HL-60/S4 (cell line): ENCODE measurements around the gene CD44.

Experiments
- in situ Hi-C: fragments of 300-500 bp; cut with MboI; formaldehyde crosslinking; loops from 2 replicates; pipeline ENCODE4 v1.14.3; 2022; ENCODE audit warnings: low sequenced_read_pairs

The CD44 gene

GRCh38 chr11:35250192-35250591, 111.2 kb downstream of the CD44 start:
- in situ Hi-C loops = no loop called here

- in situ Hi-C loops = no loop called here
These were observed 111.7 kb downstream of the CD44 start for GRCh38 chr11:35250621-35251020.

- in situ Hi-C loops = no loop called here
These were observed 114.3 kb downstream of the CD44 start for GRCh38 chr11:35253237-35253636.

DNA sequence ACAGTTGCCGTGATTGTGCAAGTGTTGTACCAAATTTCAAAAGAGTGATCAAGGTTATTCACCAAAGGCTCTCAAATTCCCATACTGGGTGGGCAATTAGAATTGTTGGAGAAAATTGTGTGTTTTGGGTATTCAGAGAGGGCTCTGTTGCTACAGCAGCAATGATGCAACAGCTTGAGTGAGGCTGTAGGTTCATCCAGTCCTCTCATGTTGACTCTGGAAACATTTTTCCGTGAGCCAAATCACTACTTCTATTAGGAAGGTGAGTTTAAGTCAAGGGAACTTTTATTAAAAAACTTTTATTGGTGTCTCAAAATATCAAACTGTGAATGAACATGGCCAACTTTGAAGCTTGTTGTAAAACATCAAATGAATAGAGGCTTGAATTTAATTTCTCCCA, 116.5 kb downstream of the CD44 start:
- in situ Hi-C loops = no loop called here

GRCh38 chr11:35256296-35256695, 117.3 kb downstream of the CD44 start:
- in situ Hi-C loops = no loop called here

DNA sequence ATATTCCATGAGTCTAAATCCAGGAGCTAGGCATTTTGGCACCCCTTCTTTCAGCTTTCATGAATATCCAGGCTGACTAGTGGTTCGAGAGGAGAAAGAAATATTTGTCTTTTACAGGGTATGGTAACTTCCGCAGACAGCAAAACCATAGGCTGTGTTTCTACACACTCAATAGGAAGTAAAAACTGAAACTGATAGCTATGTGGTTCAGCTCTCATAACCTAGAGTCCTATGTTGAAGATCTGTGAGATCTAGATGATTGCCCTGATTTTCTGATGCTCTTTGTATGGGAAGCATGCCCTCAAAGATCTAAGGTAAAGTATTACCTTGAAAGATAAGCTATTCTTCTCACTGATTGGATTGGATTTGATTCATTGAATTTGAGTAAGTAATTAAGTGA, 118.3 kb downstream of the CD44 start:
- in situ Hi-C loops = no loop called here

GRCh38 chr11:35259529-35259928, 120.6 kb downstream of the CD44 start:
- in situ Hi-C loops = no loop called here

DNA sequence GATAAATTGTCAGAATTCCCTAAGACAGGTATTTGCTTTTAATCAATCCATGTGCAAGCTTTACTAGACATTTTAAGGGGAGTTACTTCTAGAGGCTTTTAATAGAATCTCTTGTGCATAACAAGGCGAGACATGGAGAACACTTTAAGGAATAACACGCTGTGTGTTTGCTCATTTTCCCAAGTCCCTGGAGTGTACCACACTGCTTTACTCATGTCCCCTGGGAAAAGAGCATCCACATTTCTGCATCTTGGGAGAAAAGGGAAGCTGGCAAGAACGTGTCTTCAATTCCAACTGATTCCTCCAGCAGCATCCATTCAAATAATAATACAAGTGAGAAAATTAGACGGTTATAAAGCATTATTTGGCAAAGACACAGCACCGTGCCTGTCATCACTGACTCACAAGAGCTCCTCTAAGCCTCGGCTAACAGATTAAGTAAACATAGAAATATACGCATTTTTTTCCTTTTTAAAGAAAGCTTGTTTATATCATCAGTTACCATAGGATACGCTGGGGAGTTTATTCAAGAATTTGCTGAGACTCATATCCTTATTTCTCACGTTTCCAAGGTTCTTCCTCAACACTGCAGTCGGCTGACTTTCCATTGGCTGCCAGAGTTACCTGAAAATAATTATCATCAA, 121.5 kb downstream of the CD44 start:
- in situ Hi-C loops = no loop called here

- in situ Hi-C loops = no loop called here
These were observed 122.2 kb downstream of the CD44 start for GRCh38 chr11:35261197-35261596.

- in situ Hi-C loops = no loop called here
These were observed 123.1 kb downstream of the CD44 start for GRCh38 chr11:35262056-35262455.

DNA sequence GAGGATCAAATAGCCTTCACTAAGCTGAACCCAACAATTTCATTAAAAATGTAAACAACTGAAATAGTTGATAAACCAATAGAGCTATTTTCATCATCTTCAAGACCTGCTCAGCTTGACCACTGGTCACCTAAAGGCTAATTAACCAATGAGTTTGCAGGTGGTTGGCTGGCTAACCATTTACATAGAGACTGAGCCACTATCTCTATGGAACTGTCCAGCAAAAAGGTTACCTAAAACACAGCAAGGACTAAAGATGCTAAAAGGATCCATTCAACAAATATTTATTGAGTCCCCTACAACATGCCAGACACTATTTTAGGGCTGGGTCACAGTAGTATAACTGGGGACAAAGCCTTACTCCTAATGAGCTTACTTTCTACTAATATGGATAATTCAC, 123.8 kb downstream of the CD44 start:
- in situ Hi-C loops = no loop called here

GRCh38 chr11:35265755-35266454, 126.9 kb downstream of the CD44 start:
- in situ Hi-C loops = no loop called here

DNA sequence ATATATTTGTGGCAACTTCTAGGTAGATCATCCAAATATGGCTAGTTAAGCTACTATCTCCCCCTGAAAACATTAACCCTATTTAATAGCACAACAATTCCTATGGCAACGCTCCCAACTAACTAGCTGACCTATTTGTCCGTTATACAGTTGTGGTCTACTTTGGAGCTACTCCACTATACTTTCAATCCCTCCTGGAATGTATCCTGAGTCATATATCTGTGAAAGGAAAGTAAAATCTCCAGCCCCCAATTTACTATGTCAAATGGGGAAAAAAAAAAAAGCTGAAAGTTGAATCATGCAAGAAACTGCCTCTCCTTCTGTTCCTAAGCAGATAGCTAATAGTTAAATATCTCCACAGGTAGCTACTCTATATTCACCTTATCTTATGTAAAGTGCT, 128.5 kb downstream of the CD44 start:
- in situ Hi-C loops = no loop called here

DNA sequence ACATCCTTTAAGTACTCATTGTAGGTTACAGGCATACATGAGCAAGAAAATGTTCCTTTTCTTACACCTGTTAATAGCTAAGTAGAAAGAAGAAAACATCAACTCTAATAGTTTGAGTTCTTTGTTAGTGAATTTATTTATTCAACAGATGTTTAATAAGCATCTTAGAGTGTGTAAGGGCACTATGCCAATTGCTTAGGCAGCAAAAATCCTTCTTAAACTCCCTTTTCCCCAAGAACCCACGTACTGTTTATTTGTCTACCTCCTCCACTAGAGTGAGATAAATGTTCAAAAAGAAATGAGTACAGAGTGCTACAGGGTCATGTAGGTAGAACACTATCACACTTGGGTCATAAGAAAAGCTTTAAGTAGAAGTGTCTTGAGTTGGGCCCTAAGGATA, 131.4 kb downstream of the CD44 start:
- in situ Hi-C loops = no loop called here

- in situ Hi-C loops = no loop called here
These were observed 132.1 kb downstream of the CD44 start for GRCh38 chr11:35271031-35271430.

GRCh38 chr11:35272391-35272902, 133.5 kb downstream of the CD44 start:
- in situ Hi-C loops = no loop called here

DNA sequence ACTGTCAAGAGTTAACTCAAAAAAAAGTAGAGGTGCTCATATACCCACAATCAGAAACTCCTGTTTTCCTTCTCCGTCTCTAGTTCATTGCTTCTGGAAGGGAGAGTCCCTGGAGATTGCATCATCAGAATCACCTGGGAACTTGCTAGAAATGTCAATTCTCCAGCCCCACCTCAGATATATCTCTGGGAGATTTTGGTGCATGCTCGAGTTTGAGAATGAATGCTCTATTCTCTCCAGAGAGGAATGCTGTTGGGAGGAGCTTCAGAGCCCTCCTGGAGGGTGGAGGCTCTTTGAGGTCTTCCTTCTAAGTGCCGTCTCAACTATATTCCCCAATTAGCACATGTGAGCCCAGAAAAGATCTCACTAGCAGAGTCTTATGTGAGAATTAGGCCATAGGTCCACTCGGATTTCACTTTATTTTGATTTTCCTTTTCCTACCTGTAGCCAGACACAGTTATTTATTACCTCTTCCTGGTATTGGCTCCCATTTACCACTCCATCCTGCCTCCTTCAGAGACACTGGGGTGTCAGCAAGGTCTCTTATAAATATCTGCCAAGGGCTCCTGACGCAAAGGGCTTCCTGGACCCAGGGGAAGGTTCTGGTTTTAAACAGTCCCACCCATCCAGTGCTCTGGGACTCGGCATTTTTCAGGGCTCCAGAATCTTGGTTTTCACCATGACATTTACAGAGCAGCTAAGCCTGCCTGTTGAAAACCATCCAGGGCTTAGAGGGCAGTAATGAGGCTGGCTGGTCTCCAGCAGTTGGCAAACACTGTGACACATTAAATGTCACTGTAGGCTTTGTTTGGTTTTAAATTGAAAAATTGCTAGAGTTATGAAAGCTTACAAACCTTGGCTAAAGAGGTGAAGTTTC, 136.2 kb downstream of the CD44 start:
- in situ Hi-C loops = no loop called here

- in situ Hi-C loops = no loop called here
These were observed 136.8 kb downstream of the CD44 start for GRCh38 chr11:35275786-35276170.

DNA sequence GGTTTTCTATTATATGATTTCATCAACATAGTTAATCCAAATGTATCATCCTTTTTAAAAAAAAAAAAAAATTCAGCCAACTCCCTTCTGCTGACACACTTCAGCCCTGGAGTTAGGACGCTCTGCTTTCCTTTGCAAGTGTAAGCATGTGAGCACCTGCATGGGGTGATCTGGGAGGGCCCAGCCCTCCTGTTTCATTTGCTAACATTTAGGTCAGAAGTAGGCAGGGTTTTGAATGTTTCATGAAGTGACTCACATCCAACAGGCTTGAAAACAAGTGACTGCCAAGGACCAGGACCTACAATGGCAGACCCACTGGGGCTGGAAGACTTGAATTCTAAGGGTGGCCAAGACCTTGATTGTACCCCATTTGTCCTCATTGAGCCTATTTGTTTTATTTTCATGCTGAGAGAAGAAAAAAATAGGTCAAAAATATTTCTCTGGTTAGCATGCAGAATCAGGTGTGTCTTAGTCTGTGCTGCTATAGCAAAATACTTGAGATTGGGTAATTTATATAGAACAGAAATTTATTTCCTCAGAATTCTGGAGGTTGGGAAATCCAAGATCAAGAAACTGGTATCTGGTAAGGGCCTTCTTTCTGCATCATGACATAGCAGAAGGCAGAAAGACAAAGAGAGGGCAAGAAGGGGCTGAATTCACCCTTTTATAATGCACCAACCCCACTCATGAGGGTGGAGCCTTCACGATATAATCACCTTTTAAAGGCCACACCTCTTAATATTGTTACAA, 137.6 kb downstream of the CD44 start:
- in situ Hi-C loops = no loop called here

GRCh38 chr11:35277827-35278226, 138.9 kb downstream of the CD44 start:
- in situ Hi-C loops = no loop called here

DNA sequence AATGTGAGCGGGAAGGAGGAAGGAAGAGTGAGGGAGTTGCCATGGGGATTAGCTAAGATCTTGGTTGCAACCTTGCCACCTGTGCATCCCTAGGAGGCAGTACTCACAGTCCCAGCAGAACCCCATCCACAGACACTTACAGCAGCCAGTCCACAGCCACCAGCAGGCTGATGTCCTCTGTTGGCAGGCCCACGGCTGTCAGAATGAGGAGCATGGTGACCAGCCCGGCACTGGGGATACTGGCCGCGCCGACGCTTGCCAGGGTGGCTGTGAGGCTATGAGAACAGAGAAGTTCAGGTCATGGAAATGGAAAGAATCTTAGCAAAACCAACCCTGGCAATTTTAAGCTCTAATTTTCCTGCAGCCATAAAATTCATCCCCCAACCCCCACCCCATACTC, 141.8 kb downstream of the CD44 start:
- in situ Hi-C loops = no loop called here
